ENCODE measurements around the gene SNRPD1.
"Not testable (repeated sequence)": the region's sequence is repeated elsewhere in the genome, so short reads cannot be mapped to it uniquely, and the experiment has no call there.

The SNRPD1 gene

DNA sequence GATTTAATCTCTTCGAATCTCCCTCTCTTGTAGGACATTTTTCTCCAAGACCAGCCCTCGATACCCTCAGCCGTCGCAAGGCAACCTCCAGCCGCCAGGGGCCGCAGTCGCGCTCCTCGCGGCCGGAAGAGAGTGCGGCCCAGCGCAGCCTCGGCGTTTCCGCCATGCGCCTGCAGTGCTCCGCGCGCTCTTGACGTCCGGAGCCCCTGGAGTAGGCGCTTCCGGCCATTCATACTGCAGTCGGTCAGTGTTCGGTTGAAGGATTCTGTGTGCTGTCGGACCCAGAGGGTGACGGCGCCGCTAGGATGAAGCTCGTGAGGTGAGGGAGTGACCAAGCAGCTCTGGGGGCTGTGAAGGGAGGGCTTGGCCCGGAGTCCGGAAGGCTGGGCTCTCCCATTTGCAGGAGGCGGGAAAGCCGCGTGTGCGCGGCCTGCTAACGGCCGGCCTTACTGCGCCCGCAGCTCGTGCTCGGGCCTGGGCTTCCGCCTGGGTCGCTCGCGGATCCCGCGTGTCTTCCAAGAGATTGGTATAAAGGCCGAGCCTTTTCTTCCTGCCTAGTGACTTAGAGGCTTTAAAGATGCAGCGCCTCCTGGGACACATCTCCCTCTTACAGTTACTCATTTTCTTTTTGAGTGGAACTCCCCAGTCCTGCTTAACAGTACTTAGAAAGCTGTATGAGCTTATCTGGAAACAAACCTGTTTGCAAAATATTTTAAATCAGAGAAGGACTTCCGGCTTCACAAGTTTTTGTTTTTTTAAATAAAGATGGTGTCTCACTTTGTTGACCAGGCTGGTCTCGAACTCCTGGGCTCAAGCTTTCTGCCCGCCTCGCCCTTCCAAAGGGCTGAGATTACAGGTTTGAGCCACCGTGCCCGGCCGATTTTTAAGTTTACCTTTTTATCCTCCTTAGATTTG, at the start of gene SNRPD1:
SNRPD1 (plus strand) TSS at position 190 of the 915 bp plus-strand sequence; CDS start at position 306, 116 bp downstream.
- DNase-seq = peak; percentile 54

DNA sequence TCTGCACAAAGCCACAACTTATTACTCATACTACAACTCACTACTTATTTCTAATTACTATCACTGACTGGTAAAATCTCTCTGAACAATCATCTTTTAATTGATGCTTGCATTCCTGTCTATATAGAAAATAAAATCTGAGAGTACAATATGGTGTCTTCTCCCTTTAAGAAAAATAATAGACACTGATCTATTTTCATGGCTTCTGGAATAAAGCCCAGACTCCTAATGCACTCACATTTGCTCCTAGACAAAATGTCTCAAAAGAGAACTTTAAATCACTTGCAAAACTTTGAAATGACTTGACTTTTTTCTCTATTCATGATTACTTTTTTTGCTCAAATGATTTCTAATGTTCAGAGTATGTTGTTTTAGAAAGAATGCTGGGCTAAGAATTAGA, 40.3 kb upstream of the SNRPD1 start:
- no peak for DNase-seq

DNA sequence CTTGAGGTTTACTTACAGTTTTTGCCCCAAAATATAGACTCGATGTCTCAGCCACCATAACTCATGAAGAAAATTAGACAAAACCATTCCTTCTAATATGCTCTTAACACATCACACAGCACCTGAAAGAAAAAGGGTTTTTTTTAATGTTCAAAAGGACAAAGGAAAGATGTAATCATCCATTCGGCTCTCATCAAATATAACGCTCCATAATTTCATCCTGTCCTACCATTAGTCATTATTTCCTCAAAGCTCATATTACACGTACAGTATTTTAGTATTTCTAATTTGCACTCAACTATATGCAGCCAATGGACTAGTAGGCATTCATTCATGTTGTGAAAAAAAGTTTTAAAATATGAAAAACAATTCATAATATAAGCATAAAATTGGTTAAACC, 36.5 kb upstream of the SNRPD1 start:
- no peak for DNase-seq

DNA sequence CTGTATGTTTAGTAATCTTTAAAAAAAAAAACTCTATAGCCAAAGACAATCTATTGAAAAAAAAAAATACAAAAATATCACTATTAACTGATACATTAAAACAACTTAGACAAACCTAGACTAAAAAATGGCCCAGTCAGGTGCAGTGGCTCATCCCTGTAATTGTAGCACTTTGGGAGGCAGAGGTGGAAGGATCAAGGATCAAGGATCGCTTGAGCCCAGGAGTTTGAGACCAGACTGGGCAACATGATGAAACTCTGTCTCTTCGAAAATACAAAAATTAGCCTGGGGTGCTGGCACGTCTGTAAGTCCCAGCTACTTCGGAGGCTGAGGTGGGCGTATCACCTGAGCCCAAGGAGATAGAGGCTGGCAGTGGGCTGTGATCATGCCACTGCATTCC, 27.7 kb upstream of the SNRPD1 start:
- no peak for DNase-seq

DNA sequence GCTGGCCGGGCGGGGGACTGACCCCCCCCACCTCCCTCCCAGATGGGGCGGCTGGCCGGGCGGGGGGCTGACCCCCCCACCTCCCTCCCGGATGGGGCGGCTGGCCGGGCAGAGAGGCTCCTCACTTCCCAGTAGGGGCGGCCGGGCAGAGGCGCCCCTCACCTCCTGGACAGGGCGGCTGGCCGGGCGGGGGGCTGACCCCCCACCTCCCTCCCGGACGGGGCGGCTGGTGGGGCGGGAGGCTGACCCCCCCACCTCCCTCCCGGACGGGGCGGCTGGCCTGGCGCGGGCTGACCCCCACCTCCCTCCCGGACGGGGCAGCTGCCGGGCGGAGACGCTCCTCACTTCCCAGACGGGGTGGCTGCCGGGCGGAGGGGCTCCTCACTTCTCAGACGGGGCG, 19.8 kb upstream of the SNRPD1 start:
- not testable (repeated sequence) for DNase-seq

DNA sequence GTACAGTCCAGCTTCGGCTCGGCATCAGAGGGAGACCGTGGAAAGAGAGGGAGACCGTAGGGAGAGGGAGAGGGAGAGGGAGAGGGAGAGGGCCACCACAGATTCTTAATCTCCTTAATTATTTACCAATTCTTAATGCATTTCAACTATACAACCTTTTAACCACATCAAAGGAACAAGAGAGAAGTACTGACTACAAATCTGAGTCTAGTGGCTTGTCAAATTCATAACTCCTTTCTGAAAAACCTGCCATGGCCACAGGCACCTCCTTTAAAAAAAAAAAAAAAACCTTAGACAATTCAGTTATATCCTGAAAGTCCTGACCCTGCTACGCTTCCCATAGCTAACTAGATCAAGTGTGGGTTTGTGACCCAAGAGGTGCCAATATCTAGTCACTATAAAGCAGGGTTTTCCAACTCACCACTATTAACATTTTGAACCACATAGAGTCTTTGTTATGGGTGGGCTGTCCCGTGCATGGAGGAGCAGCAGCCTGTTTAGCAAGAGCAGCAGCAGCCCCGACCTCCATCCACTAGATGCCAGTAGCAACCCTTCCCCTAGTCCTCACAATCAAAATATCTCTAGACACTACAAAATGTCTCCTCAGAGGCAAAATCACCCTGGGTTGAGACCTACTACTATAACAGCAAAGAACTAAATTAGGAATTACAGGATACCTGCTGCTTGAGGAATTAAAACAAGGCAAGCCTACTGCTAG, 18.4 kb upstream of the SNRPD1 start:
- DNase-seq = no peak

DNA sequence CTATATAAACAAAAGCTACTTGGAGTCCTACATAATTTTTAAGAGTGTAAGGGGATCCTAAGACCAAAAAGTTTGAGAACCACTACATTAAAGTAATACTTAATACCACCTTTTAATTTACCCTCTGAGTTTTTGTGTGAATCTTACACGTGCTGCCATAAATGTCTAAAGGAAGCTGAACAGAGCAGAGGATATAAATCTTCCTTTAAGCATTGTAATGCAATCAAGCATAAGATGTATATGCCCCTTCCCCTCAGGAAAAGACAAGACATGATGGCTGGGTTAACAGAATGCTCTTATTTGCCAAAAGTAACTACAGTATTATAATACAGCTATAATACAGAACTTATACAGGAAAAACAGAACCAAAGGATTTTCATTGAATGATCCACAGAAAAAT, 14.5 kb upstream of the SNRPD1 start:
- DNase-seq = no peak

DNA sequence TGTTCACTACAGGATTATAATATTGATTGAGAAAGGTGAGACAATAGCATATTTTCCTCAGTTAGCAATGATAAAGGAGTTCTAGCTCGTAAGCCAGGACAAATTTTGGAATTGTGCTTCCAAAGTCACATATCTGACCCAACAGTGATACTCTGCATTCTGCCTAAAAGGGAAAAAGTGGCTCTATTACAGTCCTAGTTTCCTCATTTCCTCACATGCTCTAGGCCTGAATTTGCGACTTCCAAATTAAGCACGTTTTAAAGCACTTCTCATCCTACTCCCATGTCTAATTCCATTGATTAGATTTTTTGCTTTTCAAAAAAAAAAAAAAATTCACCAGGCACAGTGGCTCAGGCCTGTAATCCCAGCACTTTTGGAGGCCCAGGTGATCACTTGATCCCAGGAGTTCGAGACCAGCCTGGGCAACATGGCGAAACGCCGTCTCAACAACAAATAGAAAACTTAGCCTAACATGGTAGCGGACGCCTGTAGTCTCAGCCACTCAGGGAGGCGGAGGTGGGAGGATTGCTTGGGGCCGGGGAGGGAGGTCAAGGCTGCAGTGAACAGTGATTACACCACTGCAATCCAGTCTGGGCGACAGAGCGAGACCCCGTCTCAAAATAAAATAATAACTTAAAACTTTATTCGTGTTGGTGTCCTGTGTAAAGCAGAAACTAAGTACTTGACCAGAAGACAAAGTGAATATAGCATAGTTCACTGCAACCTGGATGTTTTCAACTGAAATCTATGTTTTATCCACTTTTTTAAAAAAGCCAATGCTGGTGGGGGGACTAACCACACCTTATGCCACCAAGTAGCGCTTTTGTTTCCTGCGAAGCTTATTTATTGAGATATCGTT, 13.2 kb upstream of the SNRPD1 start:
- no peak for DNase-seq

DNA sequence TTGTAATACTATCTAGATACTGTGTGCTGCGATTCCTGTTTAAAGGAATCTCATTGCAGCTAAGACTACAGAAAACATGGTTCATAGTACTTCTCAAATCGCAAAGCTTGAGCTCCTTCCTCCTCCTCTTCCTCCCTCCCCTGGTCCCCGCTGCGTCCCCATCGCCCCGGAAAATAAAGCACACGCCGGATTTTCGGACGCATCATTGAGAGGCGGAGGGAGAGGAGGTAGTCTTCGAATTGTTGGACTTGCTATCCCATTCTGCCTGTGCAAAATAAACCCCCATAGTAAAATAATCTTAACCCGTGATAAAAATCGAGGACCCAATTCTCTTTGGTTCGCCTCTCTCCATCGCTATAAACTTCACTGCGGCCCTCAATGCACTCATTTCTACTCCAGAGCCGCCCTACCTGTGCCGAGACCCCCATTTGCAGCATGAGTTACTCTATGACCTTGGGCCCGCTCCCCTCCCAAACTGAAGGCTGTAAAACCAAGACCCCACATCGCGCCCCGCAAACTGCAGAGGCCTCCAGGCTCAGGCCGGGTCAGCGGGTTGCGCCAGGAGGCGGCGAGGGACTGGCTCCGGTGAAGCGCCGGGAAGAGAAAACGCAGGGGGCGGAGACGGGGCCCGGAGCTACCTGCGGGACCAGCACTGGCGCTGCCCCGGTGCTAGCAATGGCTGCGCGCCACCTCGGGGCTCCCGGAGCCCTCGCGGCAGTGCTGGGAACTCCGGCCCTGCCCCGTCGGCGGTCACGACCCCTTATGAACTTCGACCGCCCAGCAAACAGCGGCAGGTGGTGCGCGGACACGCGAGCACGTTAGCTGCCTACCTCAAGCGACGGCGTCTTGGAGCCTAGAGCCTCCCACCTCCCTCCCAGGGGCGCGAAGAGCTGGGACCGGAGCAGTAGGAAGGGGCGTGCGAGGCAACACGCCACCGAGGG, 12.3 kb upstream of the SNRPD1 start:
- DNase-seq = no peak

DNA sequence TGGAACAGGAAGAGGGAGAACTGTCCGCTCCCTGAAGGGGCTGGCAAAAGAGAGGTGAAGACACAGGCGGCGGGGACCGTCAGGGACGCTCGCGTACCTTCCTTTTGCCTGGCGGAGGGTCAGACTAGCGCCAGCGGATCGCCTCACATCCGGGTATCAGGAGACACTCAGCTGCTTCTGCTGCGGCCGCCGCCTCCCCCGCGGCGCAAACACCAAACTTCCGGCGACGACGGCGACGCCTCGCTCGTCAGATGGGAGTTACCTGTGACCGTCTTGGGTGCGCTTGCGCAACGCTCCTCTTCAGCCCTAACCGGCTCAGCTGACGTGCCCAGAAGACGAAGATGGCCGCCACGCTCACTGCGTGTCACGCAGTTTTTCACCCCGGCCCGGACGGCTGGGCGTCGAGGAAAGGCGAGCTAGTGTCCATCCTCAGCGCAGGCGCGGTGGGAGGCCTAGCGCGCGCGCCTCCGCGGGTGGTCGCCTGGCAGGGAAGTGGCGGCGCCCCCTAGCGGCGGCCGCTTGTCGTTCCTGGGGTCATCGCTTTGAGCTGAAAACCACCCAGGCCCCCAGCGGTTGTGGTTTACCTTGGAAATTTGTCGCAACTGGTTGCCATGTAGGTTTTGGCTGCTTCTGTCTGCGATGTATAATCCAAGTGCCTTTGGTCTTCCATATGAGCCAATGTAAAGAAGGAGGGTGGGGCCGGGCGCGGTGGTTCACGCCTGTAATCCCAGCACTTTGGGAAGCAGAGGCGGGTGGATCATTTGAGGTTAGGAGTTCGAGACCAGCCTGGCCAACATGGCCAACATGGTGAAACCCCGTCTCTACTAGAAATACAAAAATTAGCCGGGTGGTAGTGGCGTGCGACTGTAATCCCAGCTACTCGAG, 11.3 kb upstream of the SNRPD1 start, which contains the start of gene ESCO1:
ESCO1 (minus strand) TSS at position 179 of the 885 bp plus-strand sequence. CDS start 25,861 bp downstream, outside the sequence.
- DNase-seq = peak; percentile 95

DNA sequence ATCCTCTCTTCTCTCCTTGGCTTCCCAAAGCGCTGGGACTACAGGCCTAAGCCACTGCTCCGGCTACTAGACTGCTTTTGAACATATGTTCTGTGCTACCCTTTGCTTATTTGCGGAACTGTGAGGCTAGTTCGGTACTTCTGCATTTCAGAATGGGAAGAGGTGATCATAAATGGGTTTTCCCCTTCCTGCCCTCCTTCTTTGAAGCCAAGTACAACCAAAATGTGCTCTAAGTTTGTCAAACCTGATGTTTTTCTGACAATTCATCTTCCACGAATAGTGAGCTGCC, 9.9 kb upstream of the SNRPD1 start:
- DNase-seq = no peak

DNA sequence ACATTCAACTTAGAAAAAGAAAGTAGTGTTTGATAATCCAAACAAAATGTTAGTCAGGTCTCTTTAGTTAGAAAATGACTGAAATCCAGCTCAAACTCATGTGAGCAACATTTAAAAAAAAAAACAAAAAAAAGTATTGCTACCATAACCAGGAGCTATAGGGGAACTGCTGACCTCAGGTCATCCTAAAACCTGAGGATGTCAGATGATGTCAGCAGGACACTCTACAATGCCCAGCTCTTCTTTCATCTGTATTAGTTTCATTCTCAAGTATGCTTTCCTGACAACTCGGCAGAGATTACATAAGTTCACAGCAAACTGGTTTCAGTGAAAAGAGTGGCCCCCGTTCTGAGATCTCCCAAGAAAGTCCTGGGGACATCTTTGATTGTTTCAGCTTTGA, 7.4 kb upstream of the SNRPD1 start:
- DNase-seq = no peak

DNA sequence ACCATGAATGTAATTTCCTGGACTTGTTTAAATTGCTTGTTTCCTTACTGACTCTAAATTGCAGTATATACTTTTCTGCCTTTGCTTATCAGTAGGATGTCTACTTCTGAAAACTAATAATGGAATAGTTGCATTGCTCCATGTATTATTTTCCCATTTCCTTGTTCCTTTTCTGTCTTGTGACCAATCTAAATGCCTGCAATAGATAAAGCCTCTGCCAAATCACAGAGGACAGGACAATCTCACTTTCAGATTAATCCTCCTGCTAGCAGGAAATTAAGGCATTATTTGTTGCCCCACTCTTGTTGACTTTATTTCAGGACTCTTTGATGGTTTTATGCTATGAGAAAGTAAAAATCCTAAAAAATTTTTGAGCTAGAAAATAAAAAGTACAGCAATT, 6.9 kb upstream of the SNRPD1 start:
- no peak for DNase-seq

DNA sequence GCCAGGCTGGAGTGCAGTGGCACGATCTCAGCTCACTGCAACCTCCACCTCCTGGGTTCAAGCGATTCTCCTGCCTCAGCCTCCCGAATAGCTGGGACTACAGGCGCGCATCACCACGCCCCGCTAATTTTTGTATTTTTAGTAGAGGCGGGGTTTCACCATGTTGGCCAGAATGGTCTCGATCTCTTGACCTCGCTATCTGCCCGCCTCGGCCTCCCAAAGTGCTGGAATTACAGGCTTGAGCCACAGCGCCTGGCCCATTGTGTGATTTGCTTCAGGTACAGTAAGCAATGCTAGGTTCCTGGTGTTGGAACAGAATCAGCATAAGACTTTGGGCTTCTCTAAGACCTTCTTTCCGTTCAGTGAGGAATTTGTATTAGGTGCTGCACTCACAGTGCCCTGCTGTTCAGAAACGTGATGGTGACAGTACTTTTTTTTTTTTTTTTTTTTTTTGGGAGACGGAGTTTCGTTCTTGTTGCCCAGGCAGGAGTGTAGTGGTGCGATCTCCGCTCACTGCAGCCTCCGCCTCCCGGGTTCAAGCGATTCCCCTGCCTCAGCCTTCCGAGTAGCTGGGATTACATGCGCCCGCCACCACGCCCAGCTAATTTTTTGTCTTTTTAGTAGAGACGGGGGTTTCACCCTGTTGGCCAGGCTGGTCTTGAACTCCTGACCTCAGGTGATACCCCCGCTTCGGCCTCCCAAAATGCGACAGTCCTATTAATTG, 551 bp upstream of the SNRPD1 start:
- DNase-seq = not testable (repeated sequence)

DNA sequence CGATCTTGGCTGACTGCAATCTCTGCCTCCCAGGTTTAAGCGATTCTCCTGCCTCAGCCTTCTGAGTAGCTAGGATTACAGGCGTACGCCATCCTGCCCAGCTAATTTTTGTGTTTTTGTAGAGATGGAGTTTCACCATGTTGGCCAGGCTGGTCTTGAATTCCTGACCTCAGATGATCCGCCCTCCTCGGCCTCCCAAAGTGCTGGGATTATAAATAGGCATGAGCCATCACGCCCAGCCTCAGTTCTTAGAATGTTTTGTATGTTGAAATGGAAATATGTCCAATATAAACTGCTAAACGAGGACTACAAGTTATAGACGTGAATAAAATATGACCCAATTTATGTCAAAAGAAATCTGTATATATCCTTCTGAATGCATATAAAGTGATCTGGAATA, 9.5 kb downstream of the SNRPD1 start:
- not testable (repeated sequence) for DNase-seq

DNA sequence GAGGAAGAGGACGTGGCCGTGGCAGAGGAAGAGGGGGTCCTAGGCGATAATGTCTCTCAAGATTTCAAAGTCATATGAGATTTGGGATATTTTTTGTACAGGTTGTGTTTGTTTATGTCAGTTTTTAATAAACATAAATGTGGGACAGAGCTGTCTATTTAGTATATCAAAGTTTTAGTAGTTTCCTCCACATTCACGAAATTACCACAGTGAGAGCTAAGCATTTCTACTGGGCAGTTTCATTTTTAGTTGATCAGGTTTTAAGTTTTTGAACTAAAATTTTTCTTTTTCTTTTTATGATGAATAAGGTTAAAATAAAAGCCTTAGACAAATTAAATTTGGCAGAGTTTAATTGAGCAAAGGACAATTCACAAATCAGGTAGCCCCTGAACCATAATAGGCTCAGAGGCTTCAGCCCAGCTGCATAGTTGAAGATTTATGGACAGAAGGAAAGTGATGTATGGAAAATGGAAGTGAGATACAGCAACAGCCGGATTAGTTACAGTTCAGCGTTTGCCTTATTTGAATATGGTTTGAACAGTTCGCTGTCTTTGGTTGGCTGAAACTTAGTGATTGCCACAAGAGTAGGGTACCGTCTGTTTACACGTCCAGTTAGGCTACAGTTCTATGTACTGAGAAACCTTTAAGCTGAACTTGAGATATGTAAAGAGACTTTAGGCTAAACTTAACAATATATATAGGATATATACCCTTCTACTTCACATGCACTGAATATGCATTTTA, 17.1 kb downstream of the SNRPD1 start:
- no peak for DNase-seq

DNA sequence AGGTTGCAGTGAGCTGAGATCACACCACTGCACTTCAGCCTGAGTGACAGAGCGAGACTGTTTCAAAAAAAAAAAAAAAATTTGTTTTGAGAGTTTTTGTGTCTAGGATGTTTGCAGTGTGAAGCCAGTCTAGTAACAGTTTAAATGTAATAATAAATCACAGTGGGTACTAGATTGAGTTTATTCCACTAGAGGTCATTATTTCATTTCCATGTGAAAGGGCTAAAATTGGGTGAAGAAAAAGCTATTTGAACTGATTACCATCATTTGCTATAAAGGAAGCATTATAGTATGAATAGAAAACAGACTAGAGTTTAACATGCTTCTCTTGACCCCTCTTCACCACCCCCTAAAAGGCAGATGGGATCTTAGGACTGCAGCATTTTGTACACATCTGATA, 20.3 kb downstream of the SNRPD1 start:
- no peak for DNase-seq

DNA sequence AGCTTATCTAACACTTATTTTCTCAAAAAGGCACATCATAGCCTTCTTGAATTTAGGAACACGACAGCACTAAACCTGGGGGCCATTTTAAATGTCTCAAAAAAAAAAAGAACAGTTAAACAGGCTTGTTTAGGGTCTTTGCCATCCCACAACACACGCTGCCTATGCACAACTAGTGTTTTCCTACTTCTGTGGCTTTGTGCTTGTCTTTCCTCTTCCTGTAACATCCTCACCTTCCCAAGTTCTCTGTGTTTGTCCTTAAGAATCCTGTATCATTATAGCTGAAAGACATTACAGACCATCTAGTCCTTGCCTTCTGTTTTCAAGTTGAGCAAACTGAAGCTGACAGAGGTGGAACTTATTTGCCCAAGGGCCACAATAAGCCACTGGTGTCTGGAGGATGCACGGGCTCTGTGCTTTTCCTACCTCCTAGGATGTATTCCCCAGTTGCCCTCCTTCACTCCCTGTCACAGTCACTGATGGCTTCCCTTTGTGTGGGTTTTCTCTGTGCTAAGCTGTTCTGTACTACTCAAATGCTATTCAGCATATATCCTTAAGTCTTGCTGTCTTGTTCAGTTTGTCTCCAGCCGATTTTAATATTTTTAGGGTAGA, 22.6 kb downstream of the SNRPD1 start:
- no peak for DNase-seq

DNA sequence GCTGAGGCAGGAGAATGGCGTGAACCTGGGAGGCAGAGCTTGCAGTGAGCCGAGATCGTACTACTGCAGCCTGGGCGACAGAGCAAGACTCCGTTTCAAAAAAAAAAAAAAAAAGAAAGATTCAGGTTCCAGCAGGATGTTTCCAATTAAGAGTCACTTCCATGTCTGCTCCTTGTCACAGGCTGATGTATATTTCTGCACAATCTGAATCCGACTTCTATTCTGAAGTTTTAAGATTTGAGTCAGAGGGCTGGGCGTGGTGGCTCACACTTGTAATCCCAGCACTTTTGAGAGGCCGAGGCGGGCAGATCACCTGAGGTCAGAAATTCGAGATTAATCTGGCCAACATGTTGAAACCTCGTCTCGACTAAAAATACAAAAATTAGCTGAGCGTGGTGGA, 24.7 kb downstream of the SNRPD1 start:
- no peak for DNase-seq

All from SIG-M5 (cell line).